ENCODE results near the gene TRAIP.

TRAIP gene

GRCh38 chr3:49794431-49794830 lies 61.9 kb downstream of the TRAIP start:
- H3K9me2 ChIP-seq (replicated peaks; ENCODE audit: low read depth, low read length) = no peaks in the 10 kb centered on the region
- H3K4me2 ChIP-seq (ENCODE audit: low read depth, low read length, poor library complexity, severe bottlenecking) = no peak overlapping the region
- no peak overlapping the region for H3K4me3 ChIP-seq (ENCODE audit: low read length, poor library complexity, severe bottlenecking)
- no peaks in the 10 kb centered on the region for H3K9me3 ChIP-seq (ENCODE audit: insufficient read depth, low read depth, low read length)
- H3K27me3 ChIP-seq (ENCODE audit: insufficient read depth, low read length, poor library complexity, severe bottlenecking) = no peaks in the 10 kb centered on the region
- no peak overlapping the region for H2AFZ ChIP-seq (ENCODE audit: low read length)
- no peak for TF ChIP-seq EZH2phosphoT487 (IDR thresholded peaks at IDR 0.05; ENCODE audit: borderline replicate concordance)
- no peak for TF ChIP-seq CTCF (conservative IDR thresholded peaks at IDR 0.05; ENCODE audit: low read length)
- no peaks in the 10 kb centered on the region for H4K20me1 ChIP-seq (ENCODE audit: insufficient read depth, low read length, poor library complexity, severe bottlenecking)
- H3K79me2 ChIP-seq (ENCODE audit: insufficient read depth, low read length) = no peaks in the 10 kb centered on the region
- no peaks in the 10 kb centered on the region for H3F3A ChIP-seq (ENCODE audit: low read depth)
- H3K36me3 ChIP-seq (ENCODE audit: insufficient read depth, low read length) = no peaks in the 10 kb centered on the region
- H3K4me1 ChIP-seq (ENCODE audit: insufficient read depth, low read length, poor library complexity, severe bottlenecking) = peaks cover 15% of the 10 kb centered on the region
- H3K9ac ChIP-seq (ENCODE audit: low read depth, low read length, poor library complexity, severe bottlenecking) = no peak overlapping the region

GRCh38 chr3:49793486-49794085 lies 62.8 kb downstream of the TRAIP start:
- TF ChIP-seq EZH2phosphoT487 (IDR thresholded peaks at IDR 0.05; ENCODE audit: borderline replicate concordance) (no peak), CTCF (conservative IDR thresholded peaks at IDR 0.05; ENCODE audit: low read length) (no peak)
- H4K20me1 ChIP-seq (ENCODE audit: insufficient read depth, low read length, poor library complexity, severe bottlenecking) = no peaks in the 10 kb centered on the region
- peaks cover 17% of the 10 kb centered on the region for H3K4me1 ChIP-seq (ENCODE audit: insufficient read depth, low read length, poor library complexity, severe bottlenecking)
- no peak overlapping the region for H3K4me3 ChIP-seq (ENCODE audit: low read length, poor library complexity, severe bottlenecking)
- H3K79me2 ChIP-seq (ENCODE audit: insufficient read depth, low read length) = no peaks in the 10 kb centered on the region
- no peaks in the 10 kb centered on the region for H3K9me3 ChIP-seq (ENCODE audit: insufficient read depth, low read depth, low read length)
- no peaks in the 10 kb centered on the region for H3K9me2 ChIP-seq (replicated peaks; ENCODE audit: low read depth, low read length)
- H3F3A ChIP-seq (ENCODE audit: low read depth) = no peaks in the 10 kb centered on the region
- no peak overlapping the region for H2AFZ ChIP-seq (ENCODE audit: low read length)
- no peaks in the 10 kb centered on the region for H3K36me3 ChIP-seq (ENCODE audit: insufficient read depth, low read length)
- no peak overlapping the region for H3K4me2 ChIP-seq (ENCODE audit: low read depth, low read length, poor library complexity, severe bottlenecking)
- no peaks in the 10 kb centered on the region for H3K27me3 ChIP-seq (ENCODE audit: insufficient read depth, low read length, poor library complexity, severe bottlenecking)
- H3K9ac ChIP-seq (ENCODE audit: low read depth, low read length, poor library complexity, severe bottlenecking) = no peak overlapping the region

GRCh38 chr3:49792371-49793150 lies 63.8 kb downstream of the TRAIP start:
- Histone ChIP-seq H3K9me3 (ENCODE audit: insufficient read depth, low read depth, low read length) (no peaks in the 10 kb centered on the region), H3K79me2 (ENCODE audit: insufficient read depth, low read length) (no peaks in the 10 kb centered on the region), H2AFZ (ENCODE audit: low read length) (no peak overlapping the region), H4K20me1 (ENCODE audit: insufficient read depth, low read length, poor library complexity, severe bottlenecking) (no peaks in the 10 kb centered on the region), H3K9ac (ENCODE audit: low read depth, low read length, poor library complexity, severe bottlenecking) (no peak overlapping the region), H3K4me1 (ENCODE audit: insufficient read depth, low read length, poor library complexity, severe bottlenecking) (peaks cover 17% of the 10 kb centered on the region), H3F3A (ENCODE audit: low read depth) (no peaks in the 10 kb centered on the region), H3K27me3 (ENCODE audit: insufficient read depth, low read length, poor library complexity, severe bottlenecking) (no peaks in the 10 kb centered on the region), H3K36me3 (ENCODE audit: insufficient read depth, low read length) (no peaks in the 10 kb centered on the region), H3K4me3 (ENCODE audit: low read length, poor library complexity, severe bottlenecking) (no peak overlapping the region), H3K4me2 (ENCODE audit: low read depth, low read length, poor library complexity, severe bottlenecking) (no peak overlapping the region), H3K9me2 (replicated peaks; ENCODE audit: low read depth, low read length) (no peaks in the 10 kb centered on the region)
- TF ChIP-seq EZH2phosphoT487 (IDR thresholded peaks at IDR 0.05; ENCODE audit: borderline replicate concordance) = no peak
